HEK293 (cell line): Measurements from ENCODE around the gene PRPF8.

Experiments used
- CTCF ChIA-PET: fragments of 350-600 bp; formaldehyde crosslinking; extraction: SDS; loops from one replicate; lab custom pipeline; 2021; ENCODE audit warnings: antibody characterized with exemption; lab: Yijun Ruan, JAX
- POLR2A ChIA-PET: fragments of 300-600 bp; formaldehyde crosslinking; extraction: SDS; loops from one replicate; lab custom pipeline; 2020; ENCODE audit warnings: antibody characterized with exemption, inconsistent platforms; lab: Yijun Ruan, JAX
- H3K27ac ChIP-seq: fragments of 200-500 bp; sonication (Bioruptor generic); 2 replicates; pipeline ENCODE4 v1.5.1; 2014; ENCODE audit warnings: low read depth, low read length, control low read depth, inconsistent platforms; ENCODE audit errors: extremely low read depth
- H3K36me3 ChIP-seq, 2 experiments: fragments of 200-500 bp in 1 of 2; sonication (Bioruptor generic) in 1 of 2; 1 replicate in 1 of 2; 2 replicates in 1 of 2; pipeline ENCODE4 v1.5.1; 2014 to 2017; ENCODE audit warnings: inconsistent platforms in 2 of 2, low read length in 2 of 2; ENCODE audit not compliant: control insufficient read depth in 2 of 2, insufficient read depth in 1 of 2
- H3K4me1 ChIP-seq: fragments of 200-500 bp; sonication (Bioruptor generic); 2 replicates; pipeline ENCODE4 v1.5.1; 2014; ENCODE audit warnings: mild to moderate bottlenecking, low read length, inconsistent platforms; ENCODE audit not compliant: control insufficient read depth, insufficient read depth
- H3K4me3 ChIP-seq: 2 replicates; pipeline ENCODE4 v1.5.1; 2011; ENCODE audit warnings: low read depth, mild to moderate bottlenecking, control low read depth, low read length, moderate library complexity
- H3K9me3 ChIP-seq: fragments of 200-500 bp; sonication (Bioruptor generic); 2 replicates; pipeline ENCODE4 v1.5.1; 2014; ENCODE audit warnings: low read depth, low read length, inconsistent platforms; ENCODE audit not compliant: control insufficient read depth, insufficient read depth
- GLI2 ChIP-seq: fragments of 450-650 bp; formaldehyde crosslinking; IDR thresholded peaks from 2 replicates; pipeline ENCODE4; 2017; ENCODE audit warnings: missing biosample characterization, missing genetic modification characterization, low read depth, borderline replicate concordance
- KLF16 ChIP-seq: fragments of 450-650 bp; formaldehyde crosslinking; IDR thresholded peaks from 2 replicates; pipeline ENCODE4 v1.5.1; 2017; ENCODE audit warnings: missing biosample characterization, missing genetic modification characterization
- KLF9 ChIP-seq: fragments of 450-650 bp; formaldehyde crosslinking; IDR thresholded peaks from 2 replicates; pipeline ENCODE4 v1.5.1; 2016; ENCODE audit warnings: missing biosample characterization, missing genetic modification characterization, low read depth
- PRDM1 ChIP-seq: fragments of 450-650 bp; formaldehyde crosslinking; IDR thresholded peaks from 2 replicates; pipeline ENCODE4; 2016; ENCODE audit warnings: missing biosample characterization, missing genetic modification characterization
- SP2 ChIP-seq: fragments of 450-650 bp; formaldehyde crosslinking; IDR thresholded peaks from 2 replicates; pipeline ENCODE4 v1.5.1; 2016; ENCODE audit warnings: missing biosample characterization, missing genetic modification characterization
- WT1 ChIP-seq: fragments of 450-650 bp; formaldehyde crosslinking; IDR thresholded peaks from 2 replicates; pipeline ENCODE4 v1.5.1; 2016; ENCODE audit warnings: missing biosample characterization, missing genetic modification characterization
- YY1 ChIP-seq: fragments of 450-650 bp; formaldehyde crosslinking; IDR thresholded peaks from 2 replicates; pipeline ENCODE4 v1.5.1; 2018; ENCODE audit warnings: missing biosample characterization, missing genetic modification characterization
- YY2 ChIP-seq: fragments of 450-650 bp; formaldehyde crosslinking; IDR thresholded peaks from 2 replicates; pipeline ENCODE4 v1.5.1; 2016; ENCODE audit warnings: missing biosample characterization, missing genetic modification characterization
- ZBTB48 ChIP-seq: fragments of 450-650 bp; formaldehyde crosslinking; IDR thresholded peaks from 2 replicates; pipeline ENCODE4 v1.5.1; 2016; ENCODE audit warnings: missing biosample characterization, missing genetic modification characterization
- ZBTB8A ChIP-seq: fragments of 450-650 bp; formaldehyde crosslinking; IDR thresholded peaks from 2 replicates; pipeline ENCODE4 v1.5.1; 2016; ENCODE audit warnings: missing biosample characterization, missing genetic modification characterization
- ZEB2 ChIP-seq: fragments of 450-650 bp; formaldehyde crosslinking; IDR thresholded peaks from 2 replicates; pipeline ENCODE4 v1.5.1; 2016; ENCODE audit warnings: missing biosample characterization, missing genetic modification characterization
- ZNF10 ChIP-seq: fragments of 450-650 bp; formaldehyde crosslinking; IDR thresholded peaks from 2 replicates; pipeline ENCODE4 v1.5.1; 2017; ENCODE audit warnings: missing biosample characterization, missing genetic modification characterization
- ZNF112 ChIP-seq: fragments of 450-650 bp; formaldehyde crosslinking; IDR thresholded peaks from 2 replicates; pipeline ENCODE4 v1.5.0; 2017; ENCODE audit warnings: missing biosample characterization, missing genetic modification characterization
- ZNF132 ChIP-seq: fragments of 450-650 bp; formaldehyde crosslinking; IDR thresholded peaks from 2 replicates; pipeline ENCODE4 v1.5.1; 2017; ENCODE audit warnings: missing biosample characterization, missing genetic modification characterization, borderline replicate concordance
- ZNF19 ChIP-seq: fragments of 450-650 bp; formaldehyde crosslinking; IDR thresholded peaks from 2 replicates; pipeline ENCODE4; 2016; ENCODE audit warnings: missing biosample characterization, missing genetic modification characterization, low read depth
- ZNF202 ChIP-seq: fragments of 450-650 bp; formaldehyde crosslinking; IDR thresholded peaks from 2 replicates; pipeline ENCODE4 v1.5.1; 2016; ENCODE audit warnings: missing biosample characterization, missing genetic modification characterization, borderline replicate concordance
- ZNF223 ChIP-seq: fragments of 450-650 bp; formaldehyde crosslinking; IDR thresholded peaks from 2 replicates; pipeline ENCODE4 v1.5.1; 2016; ENCODE audit warnings: missing biosample characterization, missing genetic modification characterization
- ZNF239 ChIP-seq: fragments of 450-650 bp; formaldehyde crosslinking; IDR thresholded peaks from 2 replicates; pipeline ENCODE4 v1.5.1; 2016; ENCODE audit warnings: missing biosample characterization, missing genetic modification characterization
- ZNF24 ChIP-seq: fragments of 450-650 bp; formaldehyde crosslinking; IDR thresholded peaks from 2 replicates; pipeline ENCODE4 v1.5.1; 2016; ENCODE audit warnings: missing biosample characterization, missing genetic modification characterization
- ZNF292 ChIP-seq: fragments of 450-650 bp; formaldehyde crosslinking; IDR thresholded peaks from 2 replicates; pipeline ENCODE4 v1.5.1; 2016; ENCODE audit warnings: low read depth, missing biosample characterization, missing genetic modification characterization, borderline replicate concordance
- ZNF311 ChIP-seq: fragments of 450-650 bp; formaldehyde crosslinking; IDR thresholded peaks from 2 replicates; pipeline ENCODE4 v1.5.1; 2017; ENCODE audit warnings: missing biosample characterization, missing genetic modification characterization, borderline replicate concordance
- ZNF426 ChIP-seq: fragments of 450-650 bp; formaldehyde crosslinking; IDR thresholded peaks from 2 replicates; pipeline ENCODE4 v1.5.1; 2017; ENCODE audit warnings: missing biosample characterization, missing genetic modification characterization, mild to moderate bottlenecking, inconsistent platforms, moderate library complexity
- ZNF548 ChIP-seq: fragments of 450-650 bp; formaldehyde crosslinking; IDR thresholded peaks from 2 replicates; pipeline ENCODE4 v1.5.1; 2016; ENCODE audit warnings: missing biosample characterization, missing genetic modification characterization
- ZNF549 ChIP-seq: fragments of 450-650 bp; IDR thresholded peaks from 2 replicates; pipeline ENCODE4 v1.5.1; 2018; ENCODE audit warnings: missing biosample characterization, missing genetic modification characterization, mild to moderate bottlenecking, inconsistent platforms, moderate library complexity
- ZNF571 ChIP-seq: fragments of 450-650 bp; formaldehyde crosslinking; IDR thresholded peaks from 2 replicates; pipeline ENCODE4 v1.5.0; 2017; ENCODE audit warnings: missing biosample characterization, missing genetic modification characterization
- ZNF600 ChIP-seq: fragments of 450-650 bp; formaldehyde crosslinking; IDR thresholded peaks from 2 replicates; pipeline ENCODE4 v1.5.1; 2016; ENCODE audit warnings: missing biosample characterization, missing genetic modification characterization
- ZNF658 ChIP-seq: fragments of 450-650 bp; formaldehyde crosslinking; IDR thresholded peaks from 2 replicates; pipeline ENCODE4; 2016; ENCODE audit warnings: missing biosample characterization, missing genetic modification characterization
- ZNF660 ChIP-seq: fragments of 450-650 bp; IDR thresholded peaks from 2 replicates; pipeline ENCODE4 v1.5.1; 2018; ENCODE audit warnings: missing biosample characterization, mild to moderate bottlenecking, missing genetic modification characterization
- ZNF692 ChIP-seq: fragments of 450-650 bp; formaldehyde crosslinking; IDR thresholded peaks from 2 replicates; pipeline ENCODE4 v1.5.1; 2016; ENCODE audit warnings: missing biosample characterization, missing genetic modification characterization
- ZNF707 ChIP-seq: fragments of 450-650 bp; formaldehyde crosslinking; IDR thresholded peaks from 2 replicates; pipeline ENCODE4 v1.5.1; 2016; ENCODE audit warnings: missing biosample characterization, missing genetic modification characterization
- ZNF776 ChIP-seq: fragments of 450-650 bp; formaldehyde crosslinking; IDR thresholded peaks from 2 replicates; pipeline ENCODE4 v1.5.0; 2017; ENCODE audit warnings: missing biosample characterization, missing genetic modification characterization, borderline replicate concordance
- ZNF777 ChIP-seq: fragments of 450-650 bp; formaldehyde crosslinking; IDR thresholded peaks from 2 replicates; pipeline ENCODE4 v1.5.1; 2017; ENCODE audit warnings: missing biosample characterization, missing genetic modification characterization, borderline replicate concordance
- ZXDB ChIP-seq: fragments of 450-650 bp; formaldehyde crosslinking; IDR thresholded peaks from 2 replicates; pipeline ENCODE4 v1.5.1; 2016; ENCODE audit warnings: missing biosample characterization, missing genetic modification characterization
- TF ChIP-seq, protein P1 (sequence below): sonication (generic); formaldehyde crosslinking; IDR thresholded peaks from 2 replicates; pipeline ENCODE4 v1.8.1; 2022; ENCODE audit warnings: mild to moderate bottlenecking, moderate library complexity, missing genetic modification reagents

Gene PRPF8

DNA sequence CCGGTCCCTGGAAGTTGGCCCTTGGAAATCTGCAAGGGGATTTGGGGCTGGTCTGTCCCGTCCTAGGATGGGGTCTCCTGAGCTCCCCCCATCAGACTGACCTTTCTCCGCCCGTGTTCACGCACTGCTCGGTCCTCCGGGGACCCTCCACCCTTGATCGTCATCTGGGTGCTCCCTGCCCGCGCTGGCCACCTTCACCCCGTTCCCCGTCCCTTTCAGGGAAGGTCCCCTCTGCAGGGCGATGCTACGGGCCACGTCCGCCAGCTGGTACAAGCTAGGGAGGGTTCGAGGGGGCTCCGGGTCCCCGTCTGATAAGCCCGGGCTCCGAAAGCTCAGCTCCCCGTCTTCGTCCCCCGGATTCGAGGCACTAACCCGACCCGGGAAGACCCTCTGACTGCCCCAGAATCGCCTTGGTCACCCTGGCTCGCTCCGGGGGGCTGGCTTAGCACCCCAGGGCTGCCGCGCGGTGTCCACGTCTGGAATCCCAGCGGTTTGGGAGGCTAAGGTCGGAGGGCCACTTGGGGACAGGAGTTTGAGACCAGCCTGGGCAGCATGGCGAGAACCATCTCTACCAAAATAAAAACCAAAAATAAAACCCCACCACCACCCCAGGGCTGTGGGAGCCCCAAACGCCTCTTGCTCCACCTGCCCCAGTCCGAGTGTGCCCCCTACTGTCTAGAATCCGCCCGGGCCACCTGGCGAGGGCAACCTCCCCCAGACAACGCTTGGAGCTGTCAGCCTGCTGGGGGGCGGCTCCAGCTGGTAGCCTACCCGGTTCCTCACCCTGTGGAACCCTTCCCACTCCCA is 55.0 kb downstream of the PRPF8 start (continued):
- peak; percentile 51; the same call in 1 of the 2 replicates for TF ChIP-seq KLF9 (tag by site-specific recombination)
- TF ChIP-seq ZNF426 (tag by site-specific recombination) = no peak

DNA sequence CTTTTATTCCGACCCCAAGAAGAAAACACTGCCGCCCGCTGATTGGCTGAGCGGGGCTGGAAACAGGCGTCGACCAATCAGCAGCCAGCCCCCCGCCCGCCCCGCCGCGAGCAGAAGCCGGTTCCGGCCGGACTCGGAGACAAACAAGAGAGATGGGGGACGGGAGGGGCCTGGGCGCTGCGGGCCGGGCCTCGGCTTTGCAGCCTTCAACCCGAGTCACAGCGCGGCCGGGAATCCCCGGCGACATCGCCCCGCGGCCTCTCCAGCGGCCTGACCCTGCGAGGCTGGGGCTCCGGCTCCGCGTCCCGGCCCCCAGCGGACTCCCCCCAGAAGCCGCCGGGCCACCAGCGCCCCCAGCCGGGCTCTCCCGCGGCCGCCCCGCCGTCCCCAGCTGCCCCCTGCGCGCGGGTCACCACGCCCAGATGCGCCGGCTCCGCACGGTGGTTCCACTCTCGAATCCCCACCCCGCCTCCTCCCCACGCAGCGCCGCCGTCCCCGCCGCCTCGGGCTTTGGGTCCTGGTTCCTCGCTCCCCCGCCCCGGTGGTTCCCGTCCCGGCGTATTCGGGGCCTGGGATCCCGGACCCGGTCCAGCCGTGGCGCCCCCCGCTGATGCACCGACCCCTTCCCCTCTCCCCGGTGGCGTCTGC is 55.7 kb downstream of the PRPF8 start:
- CTCF ChIA-PET = interaction anchor here (0.6 to 2.8 kb wide), 22 partner anchors 8 to 628 kb away, joined by 3 to 44 read pairs (median 4); partner anchors contain the start of genes INPP5K, RILP and SCARF1
- POLR2A ChIA-PET = interaction anchor here (0.5 to 3.2 kb wide), 11 partner anchors 12 to 369 kb away, joined by 3 to 20 read pairs (median 4); partner anchors contain the start of genes INPP5K and RILP
- Histone ChIP-seq H3K4me1 (no peaks in the 10 kb centered on the region; the same call in 1 of the 2 replicates), H3K4me3 (peak overlapping the region; percentile 66), H3K27ac (peak overlapping the region; percentile 84; the same call in 1 of the 2 replicates), H3K9me3 (no peaks in the 10 kb centered on the region), H3K36me3 (no peaks in the 10 kb centered on the region)
- no peak for TF ChIP-seq ZNF549 (tag by site-specific recombination)
- TF ChIP-seq ZNF132 = no peak
- no peak for TF ChIP-seq ZXDB (tag by site-specific recombination)
- TF ChIP-seq ZNF777 (tag by site-specific recombination) = no peak
- no peak for TF ChIP-seq ZNF19 (tag by site-specific recombination)
- TF ChIP-seq ZEB2 (tag by site-specific recombination) = 0 out of 2 replicates have a peak, but pooled peaks have one; percentile 1
- TF ChIP-seq KLF9 (tag by site-specific recombination) = peak; percentile 54
- TF ChIP-seq ZNF658 (tag by site-specific recombination) = no peak
- peak; percentile 88 for TF ChIP-seq SP2
- no peak for TF ChIP-seq ZNF776 (tag by site-specific recombination)
- TF ChIP-seq ZNF10 (tag by site-specific recombination) = no peak
- peak; percentile 40; the same call in 1 of the 2 replicates for TF ChIP-seq ZNF660 (tag by site-specific recombination)
- TF ChIP-seq ZNF292 (tag by site-specific recombination) = no peak
- 0 out of 2 replicates have a peak, but pooled peaks have one; percentile 9 for TF ChIP-seq ZNF24
- TF ChIP-seq ZNF571 (tag by site-specific recombination) = no peak
- no peak for TF ChIP-seq PRDM1
- no peak for TF ChIP-seq ZNF202
- no peak for TF ChIP-seq YY2 (tag by site-specific recombination)
- TF ChIP-seq ZBTB48 (tag by site-specific recombination) = peak; percentile 49; the same call in 1 of the 2 replicates
- TF ChIP-seq ZBTB8A (tag by site-specific recombination) = peak; percentile 76
- TF ChIP-seq ZNF239 (tag by site-specific recombination) = no peak
- TF ChIP-seq WT1 (tag by site-specific recombination) = 0 out of 2 replicates have a peak, but pooled peaks have one; percentile 1
- TF ChIP-seq KLF16 (tag by site-specific recombination) = no peak
- TF ChIP-seq ZNF311 (tag by site-specific recombination) = no peak
- TF ChIP-seq ZNF600 (tag by site-specific recombination) = no peak
- TF ChIP-seq YY1 (tag by site-specific recombination) = no peak
- no peak for TF ChIP-seq ZNF707 (tag by site-specific recombination)
- TF ChIP-seq ZNF112 = no peak
- TF ChIP-seq ZNF692 (tag by site-specific recombination) = no peak; the same call in 1 of the 2 replicates
- no peak for TF ChIP-seq ZNF223 (tag by site-specific recombination)
- TF ChIP-seq, protein P1, sequence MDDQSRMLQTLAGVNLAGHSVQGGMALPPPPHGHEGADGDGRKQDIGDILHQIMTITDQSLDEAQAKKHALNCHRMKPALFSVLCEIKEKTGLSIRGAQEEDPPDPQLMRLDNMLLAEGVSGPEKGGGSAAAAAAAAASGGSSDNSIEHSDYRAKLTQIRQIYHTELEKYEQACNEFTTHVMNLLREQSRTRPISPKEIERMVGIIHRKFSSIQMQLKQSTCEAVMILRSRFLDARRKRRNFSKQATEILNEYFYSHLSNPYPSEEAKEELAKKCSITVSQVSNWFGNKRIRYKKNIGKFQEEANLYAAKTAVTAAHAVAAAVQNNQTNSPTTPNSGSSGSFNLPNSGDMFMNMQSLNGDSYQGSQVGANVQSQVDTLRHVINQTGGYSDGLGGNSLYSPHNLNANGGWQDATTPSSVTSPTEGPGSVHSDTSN = no peak
- no peak for TF ChIP-seq GLI2 (tag by site-specific recombination)
- no peak for TF ChIP-seq ZNF548
